ENCODE results near the gene IGLL5. TPM values are rescaled to one million over a fixed set of nuclear protein-coding genes. Genes with fewer than 3 reads are reported as not detected.

The IGLL5 gene
- total and polyA plus RNA-seq, 2 donors (not counting 3 experiments of a cell fraction or from before 2014, with no cell fraction given) = not detected

DNA sequence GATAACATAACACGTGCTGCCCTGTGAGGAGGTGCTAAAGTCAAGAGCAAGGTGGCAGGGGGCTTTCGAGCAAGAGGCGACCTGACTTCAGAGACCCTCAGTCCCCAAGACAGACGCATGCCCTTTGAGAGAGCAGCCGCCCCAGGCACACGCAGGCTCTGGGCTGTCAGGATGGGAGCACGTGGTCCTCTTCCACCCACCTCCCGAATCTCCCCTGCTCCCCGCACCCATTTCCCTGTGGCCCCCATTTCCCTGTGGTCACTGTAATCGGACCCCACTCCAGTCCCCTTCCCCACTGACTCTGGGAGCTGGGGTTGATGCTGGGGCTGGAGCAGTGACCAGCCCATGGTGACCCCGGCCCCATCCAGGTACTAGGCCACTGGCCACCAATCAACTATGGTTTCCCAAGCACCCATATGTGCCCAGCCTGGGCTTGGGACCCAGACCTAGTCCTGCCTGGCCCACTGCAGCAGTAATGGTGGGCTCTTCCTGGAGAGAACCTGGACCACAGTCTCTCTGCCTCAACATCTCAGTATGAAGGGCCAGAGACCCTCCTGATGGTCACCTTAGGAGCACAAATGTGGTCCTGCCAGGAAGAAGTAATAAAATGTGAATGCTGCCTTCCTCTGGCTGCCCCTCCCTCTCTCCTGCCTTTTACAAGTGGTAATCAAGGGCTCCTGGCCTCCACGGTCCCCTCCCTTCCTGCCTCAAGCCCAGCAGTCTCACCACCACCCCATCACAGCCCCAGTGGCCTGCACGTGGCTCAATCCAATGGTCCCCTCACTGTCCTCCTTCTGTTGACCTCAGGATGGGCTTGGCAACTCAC is 39.0 kb downstream of the IGLL5 start:
- ChIA-PET CTCF (no interaction called here), POLR2A (no interaction called here)
- dilution Hi-C loops (cut with MboI; ENCODE audit: extremely low pct_ligation_motif_present, low sequenced_read_pairs) = no loop called here
- no peak overlapping the region for H2AFZ ChIP-seq (ENCODE audit: low read depth, low read length)
- DNase-seq (ENCODE audit: low read depth, low spot score) (no peak), FAIRE-seq (no peak)
- H3K79me2 ChIP-seq (ENCODE audit: control insufficient read depth, insufficient read depth, low read length) = no peaks in the 10 kb centered on the region
- H3K27me3 ChIP-seq (ENCODE audit: control insufficient read depth in 2 of 2, insufficient read depth in 2 of 2, low read length in 2 of 2) = no peaks in the 10 kb centered on the region
- H3K27ac ChIP-seq (ENCODE audit: insufficient read depth, low read depth, low read length) = no peak overlapping the region
- BruUV-seq (replicated peaks) = no TSS peak
- H3K9me1 ChIP-seq (replicated peaks; ENCODE audit: control insufficient read depth, extremely low read depth, insufficient read depth, low read length) = no peaks in the 10 kb centered on the region
- no peak overlapping the region for H3K9ac ChIP-seq (replicated peaks; ENCODE audit: extremely low read depth, insufficient read depth, low read length)
- H3K4me3 ChIP-seq (replicated peaks in 1 of 3; ENCODE audit: insufficient read depth in 1 of 3, low read depth in 1 of 3, low read length in 3 of 3) = no peak overlapping the region
- intact Hi-C loops (cut with micrococcal nuclease) = no loop called here
- no peaks in the 10 kb centered on the region for H3K4me1 ChIP-seq (ENCODE audit: control insufficient read depth, extremely low read depth, insufficient read depth, low read length)
- H3K9me3 ChIP-seq (replicated peaks; ENCODE audit: control insufficient read depth, insufficient read depth, low read length) = no peaks in the 10 kb centered on the region
- no peaks in the 10 kb centered on the region for H4K20me1 ChIP-seq (replicated peaks; ENCODE audit: control insufficient read depth, extremely low read depth, insufficient read depth, low read length)
- H3K36me3 ChIP-seq (ENCODE audit: control insufficient read depth in 2 of 2, extremely low read depth in 1 of 2, insufficient read depth in 2 of 2, low read length in 2 of 2) = no peaks in the 10 kb centered on the region
- no peak overlapping the region for H3K4me2 ChIP-seq (ENCODE audit: insufficient read depth, low read length)
- TF ChIP-seq, protein P1, sequence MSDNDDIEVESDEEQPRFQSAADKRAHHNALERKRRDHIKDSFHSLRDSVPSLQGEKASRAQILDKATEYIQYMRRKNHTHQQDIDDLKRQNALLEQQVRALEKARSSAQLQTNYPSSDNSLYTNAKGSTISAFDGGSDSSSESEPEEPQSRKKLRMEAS (IDR thresholded peaks at IDR 0.05; ENCODE audit: insufficient read depth, insufficient read length) = no peak
- TF ChIP-seq GATA2 (IDR thresholded peaks at IDR 0.05; ENCODE audit: insufficient read depth, insufficient read length, low read depth, low read length) = no peak
- TF ChIP-seq FOS (IDR thresholded peaks at IDR 0.05; ENCODE audit: borderline replicate concordance, insufficient read depth, low read length) = no peak
- TF ChIP-seq, protein P2, sequence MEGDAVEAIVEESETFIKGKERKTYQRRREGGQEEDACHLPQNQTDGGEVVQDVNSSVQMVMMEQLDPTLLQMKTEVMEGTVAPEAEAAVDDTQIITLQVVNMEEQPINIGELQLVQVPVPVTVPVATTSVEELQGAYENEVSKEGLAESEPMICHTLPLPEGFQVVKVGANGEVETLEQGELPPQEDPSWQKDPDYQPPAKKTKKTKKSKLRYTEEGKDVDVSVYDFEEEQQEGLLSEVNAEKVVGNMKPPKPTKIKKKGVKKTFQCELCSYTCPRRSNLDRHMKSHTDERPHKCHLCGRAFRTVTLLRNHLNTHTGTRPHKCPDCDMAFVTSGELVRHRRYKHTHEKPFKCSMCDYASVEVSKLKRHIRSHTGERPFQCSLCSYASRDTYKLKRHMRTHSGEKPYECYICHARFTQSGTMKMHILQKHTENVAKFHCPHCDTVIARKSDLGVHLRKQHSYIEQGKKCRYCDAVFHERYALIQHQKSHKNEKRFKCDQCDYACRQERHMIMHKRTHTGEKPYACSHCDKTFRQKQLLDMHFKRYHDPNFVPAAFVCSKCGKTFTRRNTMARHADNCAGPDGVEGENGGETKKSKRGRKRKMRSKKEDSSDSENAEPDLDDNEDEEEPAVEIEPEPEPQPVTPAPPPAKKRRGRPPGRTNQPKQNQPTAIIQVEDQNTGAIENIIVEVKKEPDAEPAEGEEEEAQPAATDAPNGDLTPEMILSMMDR (IDR thresholded peaks at IDR 0.05; ENCODE audit: extremely low read depth in 1 of 2, insufficient read depth in 1 of 2, low read depth in 1 of 2, low read length in 2 of 2) = no peak
- no peak for TF ChIP-seq EZH2 (IDR thresholded peaks at IDR 0.05; ENCODE audit: borderline replicate concordance, low read depth, low read length, severe bottlenecking)
- no peak for TF ChIP-seq POLR2AphosphoS5 (IDR thresholded peaks at IDR 0.05; ENCODE audit: insufficient read depth, low read depth, low read length)
- TF ChIP-seq MYC (IDR thresholded peaks at IDR 0.05; ENCODE audit: low read depth, low read length) = no peak
- TF ChIP-seq POLR2A (IDR thresholded peaks at IDR 0.05; ENCODE audit: low read depth, low read length) = no peak
- no peak for TF ChIP-seq JUN (IDR thresholded peaks at IDR 0.05; ENCODE audit: borderline replicate concordance, insufficient read depth, insufficient read length, low read depth)

Data from endothelial cell of umbilical vein (primary cell).